ENCODE data around the gene KRT16.

DNA sequence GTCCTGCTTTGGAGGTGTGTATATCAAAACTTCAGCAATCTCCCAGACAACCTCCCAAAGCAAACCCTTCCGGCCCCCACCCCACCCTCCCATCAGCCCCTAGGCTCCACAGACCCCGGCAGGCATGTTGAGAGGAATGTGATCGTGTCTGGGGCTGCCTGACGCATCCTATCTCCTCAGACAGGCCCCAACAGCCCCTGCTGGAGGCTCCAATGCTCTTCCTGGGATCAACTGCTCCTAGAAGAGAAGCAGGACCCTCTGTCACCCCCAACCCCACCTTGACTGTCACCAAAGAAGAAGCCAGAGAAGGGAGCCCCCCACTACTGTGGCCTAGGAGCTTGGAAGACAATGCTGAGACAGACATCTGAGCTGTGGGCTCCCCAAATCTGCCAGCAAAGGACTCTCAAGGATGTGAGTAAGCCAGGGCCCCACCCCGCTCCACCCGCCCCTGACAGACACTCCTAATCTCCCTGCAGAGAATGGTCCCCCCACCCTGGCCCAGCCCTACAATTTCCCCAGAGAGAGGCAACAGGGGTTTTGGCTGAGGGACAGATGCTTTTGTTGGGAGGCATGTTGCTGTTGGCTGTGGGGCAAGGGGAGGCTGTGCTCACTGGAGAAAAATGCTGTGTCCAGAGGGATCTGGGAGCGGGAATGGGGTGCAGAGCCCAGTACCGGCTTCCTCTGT is 24.3 kb downstream of the KRT16 start:
- TF ChIP-seq GATA3 (IDR thresholded peaks at IDR 0.05; ENCODE audit: low read depth, low read length) (no peak), GATA2 (IDR thresholded peaks at IDR 0.05; ENCODE audit: low read depth, low read length) (no peak)

Data from SH-SY5Y (cell line).